Thoracic aorta (tissue), 2 donors: Measurements from ENCODE around the gene CACNG4. TPM values are rescaled to one million over a fixed set of nuclear protein-coding genes. Genes with fewer than 3 reads are reported as not detected.

ENCODE experiments used
- ATAC-seq: fragments of 150-250 bp; one replicate; pipeline ENCODE4 v1.8.0; 2017; ENCODE audit warnings: low read depth; ENCODE audit not compliant: insufficient number of reproducible peaks, low FRiP score
- DNase-seq: peaks from one replicate; pipeline ENCODE4 v3.0.0-alpha.2; 2020; ENCODE audit warnings: low spot score
- H3K27ac ChIP-seq, 2 donors: fragments of 200-600 bp; sonication (generic); 1 replicate in 1 of 2; 2 replicates in 1 of 2; pipeline ENCODE4 v1.5.1; 2016; ENCODE audit warnings: mild to moderate bottlenecking in 2 of 2, moderate library complexity in 2 of 2
- H3K27me3 ChIP-seq: fragments of 200-600 bp; sonication (generic); replicated peaks from 2 replicates; pipeline ENCODE4 v1.6.0; 2016; ENCODE audit warnings: mild to moderate bottlenecking; ENCODE audit not compliant: insufficient read depth
- H3K36me3 ChIP-seq: fragments of 200-600 bp; sonication (generic); one replicate; pipeline ENCODE4 v1.5.1; 2016
- H3K4me1 ChIP-seq, 2 donors: fragments of 200-600 bp; sonication (generic); 1 replicate in 1 of 2; 2 replicates in 1 of 2; pipeline versions ENCODE4 v1.5.1 to v1.6.0; 2016; ENCODE audit warnings: low read depth in 2 of 2, mild to moderate bottlenecking in 1 of 2; ENCODE audit not compliant: control insufficient read depth in 1 of 2
- H3K4me3 ChIP-seq: fragments of 200-600 bp; sonication (generic); 2 replicates; pipeline ENCODE4 v1.5.1; 2016; ENCODE audit warnings: mild to moderate bottlenecking
- H3K9me3 ChIP-seq: fragments of 200-600 bp; sonication (generic); 2 replicates; pipeline ENCODE4 v1.5.1; 2016
- total RNA-seq, 2 donors: library from RNA; depleted of rRNA; stranded (reverse); fragments of >200 nt; gene quantifications; one replicate each; pipeline versions ENCODE4 v1.1.0 to v1.2.3, GENCODE V29; 2016
- TF ChIP-seq, protein P1 (sequence below): fragments of 200-600 bp; sonication (generic); IDR thresholded peaks from one replicate; pipeline ENCODE4 v1.5.1; 2019; ENCODE audit warnings: antibody characterized with exemption

The CACNG4 gene
- total RNA-seq, 2 donors from 2014 or later, result not detected

DNA sequence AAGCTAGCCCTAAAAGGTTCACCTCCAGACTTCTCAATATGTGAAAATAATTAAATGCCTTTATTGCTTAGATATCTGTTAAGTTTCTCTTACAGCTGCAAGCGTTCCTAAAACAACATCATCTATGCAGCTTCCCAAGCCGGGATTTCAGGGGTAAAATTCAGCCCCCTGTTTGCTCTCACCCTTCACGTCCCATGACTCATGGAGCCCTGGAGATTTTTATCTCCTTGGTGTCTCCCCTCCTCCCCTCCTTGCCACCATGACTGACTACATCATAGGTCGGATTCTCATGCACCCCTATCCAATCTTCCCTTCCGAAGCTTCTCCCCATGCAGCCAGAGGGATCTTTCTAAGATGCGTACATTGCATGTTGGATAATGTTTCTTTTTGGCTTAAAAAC lies 21.0 kb upstream of the CACNG4 start:
- TF ChIP-seq, protein P1, sequence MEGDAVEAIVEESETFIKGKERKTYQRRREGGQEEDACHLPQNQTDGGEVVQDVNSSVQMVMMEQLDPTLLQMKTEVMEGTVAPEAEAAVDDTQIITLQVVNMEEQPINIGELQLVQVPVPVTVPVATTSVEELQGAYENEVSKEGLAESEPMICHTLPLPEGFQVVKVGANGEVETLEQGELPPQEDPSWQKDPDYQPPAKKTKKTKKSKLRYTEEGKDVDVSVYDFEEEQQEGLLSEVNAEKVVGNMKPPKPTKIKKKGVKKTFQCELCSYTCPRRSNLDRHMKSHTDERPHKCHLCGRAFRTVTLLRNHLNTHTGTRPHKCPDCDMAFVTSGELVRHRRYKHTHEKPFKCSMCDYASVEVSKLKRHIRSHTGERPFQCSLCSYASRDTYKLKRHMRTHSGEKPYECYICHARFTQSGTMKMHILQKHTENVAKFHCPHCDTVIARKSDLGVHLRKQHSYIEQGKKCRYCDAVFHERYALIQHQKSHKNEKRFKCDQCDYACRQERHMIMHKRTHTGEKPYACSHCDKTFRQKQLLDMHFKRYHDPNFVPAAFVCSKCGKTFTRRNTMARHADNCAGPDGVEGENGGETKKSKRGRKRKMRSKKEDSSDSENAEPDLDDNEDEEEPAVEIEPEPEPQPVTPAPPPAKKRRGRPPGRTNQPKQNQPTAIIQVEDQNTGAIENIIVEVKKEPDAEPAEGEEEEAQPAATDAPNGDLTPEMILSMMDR, result no peak
- H3K27ac ChIP-seq, result no peak overlapping the region
- H3K4me1 ChIP-seq, result no peaks in the 10 kb centered on the region
- no peaks in the 10 kb centered on the region for H3K36me3 ChIP-seq
- H3K9me3 ChIP-seq, result no peaks in the 10 kb centered on the region
- DNase-seq (no peak), ATAC-seq (no peak)
- no peak overlapping the region for H3K4me3 ChIP-seq
- no peaks in the 10 kb centered on the region for H3K27me3 ChIP-seq

DNA sequence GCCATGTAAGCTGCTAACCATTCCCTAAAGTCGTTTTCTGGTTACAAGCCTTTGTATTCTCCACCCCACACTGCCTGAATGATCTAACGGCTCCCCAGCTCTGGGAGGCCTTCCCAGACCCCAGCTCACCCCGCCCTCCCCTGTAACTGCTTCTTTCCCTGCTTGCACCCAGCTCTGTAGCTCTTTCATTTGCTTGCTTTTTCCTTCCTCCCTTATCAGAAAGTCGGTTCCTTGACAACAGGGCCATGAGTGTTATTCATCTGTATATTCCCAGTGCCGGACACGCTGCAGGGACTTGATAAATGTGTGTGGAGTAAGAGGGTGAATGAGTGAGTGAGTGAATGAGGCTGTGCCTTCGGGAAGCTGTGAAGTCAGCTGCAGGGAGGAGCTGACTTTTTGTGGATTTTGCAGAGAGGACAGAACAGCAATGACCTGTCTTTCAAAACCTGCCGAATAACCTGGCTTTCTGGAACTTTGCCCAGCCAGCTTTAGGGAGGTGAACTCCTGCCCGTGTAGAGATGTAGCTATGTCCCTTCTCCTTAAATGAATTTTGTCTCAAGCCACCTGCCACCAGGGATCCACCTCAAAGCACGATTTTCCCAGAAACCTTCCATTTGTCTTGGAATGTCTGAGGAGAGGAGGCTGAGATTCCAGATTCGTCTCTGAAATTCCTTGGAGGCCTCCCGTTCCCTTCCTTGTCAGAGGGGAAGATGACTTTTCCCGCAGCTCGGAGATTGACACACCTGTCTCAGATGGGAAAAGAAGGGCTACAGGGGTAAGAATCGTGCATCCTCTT lies 20.0 kb upstream of the CACNG4 start:
- no peak overlapping the region for H3K27ac ChIP-seq
- no peaks in the 10 kb centered on the region for H3K4me1 ChIP-seq
- ATAC-seq, result no peak
- no peak for DNase-seq
- TF ChIP-seq, protein P1, result no peak
- H3K36me3 ChIP-seq, result no peaks in the 10 kb centered on the region
- no peaks in the 10 kb centered on the region for H3K27me3 ChIP-seq
- H3K9me3 ChIP-seq, result no peaks in the 10 kb centered on the region
- no peak overlapping the region for H3K4me3 ChIP-seq

DNA sequence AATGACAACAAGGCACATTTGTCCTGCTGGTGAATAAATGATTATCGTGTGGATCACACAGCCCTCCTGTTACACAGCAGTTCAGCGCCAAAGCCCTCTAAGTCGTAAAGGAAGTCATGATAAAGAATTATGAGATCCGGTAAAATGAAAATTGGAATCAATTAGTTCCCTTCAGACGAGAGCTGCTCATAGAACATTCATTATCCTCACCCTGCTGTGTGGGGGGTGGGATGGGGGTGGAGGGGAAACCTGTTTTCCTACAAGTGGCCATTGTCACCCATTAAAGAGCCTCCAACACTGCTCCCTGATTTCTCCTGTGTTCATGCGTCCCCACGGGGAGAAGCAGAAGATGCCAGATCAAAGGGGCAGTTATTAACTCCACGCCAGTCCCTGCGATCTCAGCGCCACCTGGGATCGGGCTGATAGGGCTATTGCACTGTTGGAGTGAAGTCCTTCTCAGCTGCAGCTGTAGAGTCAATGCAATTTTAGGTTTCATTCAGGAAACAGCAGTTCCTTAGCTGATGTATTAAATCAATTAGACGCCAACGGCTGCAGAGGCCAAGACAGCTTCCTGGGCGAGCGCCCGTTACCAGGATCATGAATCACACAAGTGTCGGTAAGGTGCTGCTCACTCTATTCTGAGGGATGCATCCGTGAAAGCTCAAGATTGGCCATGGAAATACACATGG lies 19.2 kb upstream of the CACNG4 start:
- H3K36me3 ChIP-seq, result no peaks in the 10 kb centered on the region
- ATAC-seq (no peak), DNase-seq (no peak)
- H3K4me3 ChIP-seq, result no peak overlapping the region
- TF ChIP-seq, protein P1, result no peak
- H3K9me3 ChIP-seq, result no peaks in the 10 kb centered on the region
- no peaks in the 10 kb centered on the region for H3K27me3 ChIP-seq
- H3K27ac ChIP-seq, result no peak overlapping the region
- H3K4me1 ChIP-seq, result no peaks in the 10 kb centered on the region

DNA sequence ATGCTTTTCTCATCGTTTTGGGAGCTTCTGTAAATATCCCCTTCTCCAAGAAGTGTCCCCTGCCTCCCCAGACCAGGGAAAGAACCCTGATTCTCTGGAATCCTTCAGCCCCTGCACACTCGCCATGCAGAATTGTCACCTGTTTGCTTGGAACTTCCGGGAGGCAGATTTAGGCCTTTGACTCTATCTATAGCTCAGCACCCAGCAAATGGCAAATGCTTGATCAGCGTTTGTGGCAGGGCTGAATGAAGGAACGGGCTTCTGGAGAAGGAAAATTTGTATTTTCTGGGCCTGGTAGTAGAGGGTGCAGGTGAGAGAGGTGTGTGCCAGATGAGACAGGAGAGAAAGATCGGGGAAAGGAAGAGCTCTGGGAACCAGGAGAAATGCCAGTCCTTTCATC lies 18.3 kb upstream of the CACNG4 start:
- no peak for DNase-seq
- Histone ChIP-seq H3K9me3 (no peaks in the 10 kb centered on the region), H3K36me3 (no peaks in the 10 kb centered on the region), H3K27me3 (no peaks in the 10 kb centered on the region), H3K4me1 (no peaks in the 10 kb centered on the region), H3K4me3 (no peak overlapping the region), H3K27ac (no peak overlapping the region)
- TF ChIP-seq, protein P1, result no peak
- no peak for ATAC-seq

DNA sequence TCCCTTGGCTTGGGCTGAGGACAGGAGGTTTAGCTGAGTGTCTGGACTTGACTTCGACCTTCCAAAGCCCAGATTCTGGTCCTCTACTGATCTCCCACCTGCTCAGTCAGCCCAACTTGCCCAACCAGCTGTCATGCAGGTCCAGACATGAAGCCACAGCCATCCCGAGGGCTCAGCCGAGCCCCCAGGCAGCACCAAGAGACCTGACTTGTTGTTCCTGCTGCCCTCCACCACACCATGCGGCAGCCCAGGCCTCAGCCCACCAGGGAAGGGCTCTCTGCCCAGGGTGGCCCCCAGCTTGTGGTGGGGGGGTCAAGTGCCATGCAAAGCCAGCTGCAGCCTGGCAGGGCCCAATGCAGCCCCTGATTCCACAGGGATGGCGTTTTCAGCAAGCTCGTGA lies 17.2 kb upstream of the CACNG4 start:
- H3K27me3 ChIP-seq, result no peaks in the 10 kb centered on the region
- H3K27ac ChIP-seq, result no peak overlapping the region
- no peak overlapping the region for H3K4me3 ChIP-seq
- no peaks in the 10 kb centered on the region for H3K4me1 ChIP-seq
- H3K9me3 ChIP-seq, result no peaks in the 10 kb centered on the region
- TF ChIP-seq, protein P1, result no peak
- no peak for DNase-seq
- ATAC-seq, result no peak
- H3K36me3 ChIP-seq, result no peaks in the 10 kb centered on the region
